IMR-90 (cell line): Measurements from ENCODE around the gene YAF2. TPM values are rescaled to one million over a fixed set of nuclear protein-coding genes. Genes with fewer than 3 reads are reported as not detected.

Experiments used
- ATAC-seq: fragments of 200-7000 bp; cut with Tn5 transposase; 2 replicates; pipeline ENCODE4 v1.9.1; 2020; ENCODE audit warnings: low read depth, mild to moderate bottlenecking, moderate library complexity
- BruUV-seq: library from RNA; stranded (reverse); fragments of 400-500 nt; replicated peaks from 2 replicates; lab custom pipeline; 2021; lab: Mats Ljungman, UMichigan
- CTCF ChIA-PET: fragments of 300-600 bp; formaldehyde crosslinking; extraction: SDS; loops from one replicate; lab custom pipeline; 2021; ENCODE audit warnings: antibody characterized with exemption; lab: Yijun Ruan, JAX
- POLR2A ChIA-PET: fragments of 300-600 bp; sonication (Branson Sonifier 250); formaldehyde crosslinking; loops from one replicate; lab custom pipeline; 2022; ENCODE audit warnings: antibody characterized with exemption; ENCODE audit not compliant: unreplicated experiment; lab: Charles Lee
- DNase-seq: peaks from one replicate; pipeline ENCODE4 v3.0.0; 2013
- H2AFZ ChIP-seq: replicated peaks from 2 replicates; pipeline ENCODE3; 2013; ENCODE audit warnings: low read length, mild to moderate bottlenecking; ENCODE audit not compliant: poor library complexity
- H2AK5ac ChIP-seq: 2 replicates; pipeline ENCODE4 v1.6.1; 2013; ENCODE audit warnings: low read depth, low read length, inconsistent platforms
- H2AK9ac ChIP-seq: replicated peaks from 2 replicates; pipeline ENCODE3; 2013; ENCODE audit warnings: mild to moderate bottlenecking, low read depth, low read length, moderate library complexity; ENCODE audit not compliant: poor library complexity
- H2BK120ac ChIP-seq: 2 replicates; pipeline ENCODE4 v1.6.1; 2013; ENCODE audit warnings: low read depth, low read length, inconsistent platforms
- H2BK15ac ChIP-seq: 3 replicates; pipeline ENCODE4 v1.6.1; 2013; ENCODE audit warnings: low read depth, low read length, inconsistent platforms
- H2BK20ac ChIP-seq: 2 replicates; pipeline ENCODE4 v1.6.1; 2013; ENCODE audit warnings: low read depth, mild to moderate bottlenecking, inconsistent platforms, low read length, moderate library complexity
- H2BK5ac ChIP-seq: 2 replicates; pipeline ENCODE4 v1.6.1; 2013; ENCODE audit warnings: mild to moderate bottlenecking, low read depth, low read length, inconsistent platforms; ENCODE audit not compliant: poor library complexity, severe bottlenecking
- H3K14ac ChIP-seq: replicated peaks from 2 replicates; pipeline ENCODE4 v1.6.1; 2013; ENCODE audit warnings: low read depth, low read length, inconsistent platforms
- H3K18ac ChIP-seq: 2 replicates; pipeline ENCODE4 v1.6.1; 2013; ENCODE audit warnings: low read depth, low read length, control low read depth
- H3K23ac ChIP-seq: 2 replicates; pipeline ENCODE4 v1.6.1; 2013; ENCODE audit warnings: low read depth, low read length, inconsistent platforms
- H3K27ac ChIP-seq: 2 replicates; pipeline ENCODE4 v1.5.1; 2013; ENCODE audit warnings: mild to moderate bottlenecking, control low read depth, low read length; ENCODE audit not compliant: insufficient read depth
- H3K27me3 ChIP-seq: 2 replicates; pipeline ENCODE4 v1.6.1; 2013; ENCODE audit warnings: low read length; ENCODE audit not compliant: control insufficient read depth, insufficient read depth
- H3K36me3 ChIP-seq: 2 replicates; pipeline ENCODE4 v1.6.1; 2013; ENCODE audit warnings: low read length, mixed read lengths; ENCODE audit not compliant: control insufficient read depth, insufficient read depth
- H3K4ac ChIP-seq: 2 replicates; pipeline ENCODE4 v1.6.1; 2013; ENCODE audit warnings: low read depth, low read length, inconsistent platforms
- H3K4me1 ChIP-seq: 2 replicates; pipeline ENCODE4 v1.6.1; 2013; ENCODE audit warnings: low read length, mixed read lengths; ENCODE audit not compliant: control insufficient read depth, insufficient read depth
- H3K4me2 ChIP-seq: 2 replicates; pipeline ENCODE4 v1.6.1; 2013; ENCODE audit warnings: low read depth, mild to moderate bottlenecking, control low read depth, low read length, moderate library complexity
- H3K4me3 ChIP-seq: 2 replicates; pipeline ENCODE4 v1.5.1; 2013; ENCODE audit warnings: low read depth, mild to moderate bottlenecking, control low read depth, low read length, moderate library complexity; ENCODE audit not compliant: insufficient read depth
- H3K56ac ChIP-seq: 2 replicates; pipeline ENCODE4 v1.6.1; 2013; ENCODE audit warnings: low read length, inconsistent platforms; ENCODE audit not compliant: insufficient read depth; ENCODE audit errors: extremely low read depth
- H3K79me1 ChIP-seq, 2 experiments: 2 replicates each; pipeline ENCODE4 v1.6.1; 2013; ENCODE audit warnings: low read length in 2 of 2, inconsistent platforms in 1 of 2, low read depth in 1 of 2
- H3K9ac ChIP-seq: 2 replicates; pipeline ENCODE4 v1.6.1; 2013; ENCODE audit warnings: low read depth, low read length, control low read depth
- H3K9me1 ChIP-seq: 2 replicates; pipeline ENCODE4 v1.6.1; 2013; ENCODE audit warnings: low read length, inconsistent platforms; ENCODE audit not compliant: insufficient read depth
- H3K9me3 ChIP-seq: 2 replicates; pipeline ENCODE4 v1.6.1; 2013; ENCODE audit warnings: low read length; ENCODE audit not compliant: control insufficient read depth, insufficient read depth
- H4K20me1 ChIP-seq: 2 replicates; pipeline ENCODE4 v1.6.1; 2013; ENCODE audit warnings: low read length, inconsistent platforms; ENCODE audit not compliant: insufficient read depth
- H4K5ac ChIP-seq: 2 replicates; pipeline ENCODE4 v1.6.1; 2013; ENCODE audit warnings: mild to moderate bottlenecking, low read depth, low read length, control low read depth
- H4K8ac ChIP-seq, 2 experiments: 2 replicates each; pipeline ENCODE4 v1.6.1; 2013; ENCODE audit warnings: low read depth in 2 of 2, low read length in 2 of 2, control low read depth in 1 of 2, inconsistent platforms in 1 of 2
- H4K91ac ChIP-seq: 2 replicates; pipeline ENCODE4 v1.6.1; 2013; ENCODE audit warnings: low read depth, low read length, inconsistent platforms; ENCODE audit not compliant: insufficient read depth
- BHLHE40 ChIP-seq: fragments of 150-350 bp; IDR thresholded peaks from 2 replicates; pipeline ENCODE4 v1.6.1; 2016; ENCODE audit warnings: mild to moderate bottlenecking, low read depth, low read length
- CEBPB ChIP-seq: IDR thresholded peaks from 2 replicates; pipeline ENCODE4 v1.6.1; 2012; ENCODE audit warnings: low read depth, low read length, improper control_type of control experiment
- MAFK ChIP-seq: IDR thresholded peaks from 2 replicates; pipeline ENCODE4 v1.6.1; 2012; ENCODE audit warnings: low read depth, low read length, improper control_type of control experiment
- POLR2A ChIP-seq: IDR thresholded peaks from 2 replicates; pipeline ENCODE4 v1.6.1; 2012; ENCODE audit warnings: mild to moderate bottlenecking, low read depth, low read length
- RAD21 ChIP-seq: IDR thresholded peaks from 2 replicates; pipeline ENCODE4 v1.6.1; 2012; ENCODE audit warnings: low read length, improper control_type of control experiment
- RCOR1 ChIP-seq: IDR thresholded peaks from 2 replicates; pipeline ENCODE4 v1.6.1; 2012; ENCODE audit warnings: mild to moderate bottlenecking, low read length, improper control_type of control experiment; ENCODE audit not compliant: insufficient replicate concordance
- RFX5 ChIP-seq: IDR thresholded peaks from 2 replicates; pipeline ENCODE4 v1.8.0; 2012; ENCODE audit warnings: low read depth, mild to moderate bottlenecking, low read length, moderate library complexity
- dilution Hi-C: fragments of 300-500 bp; cut with HindIII; formaldehyde crosslinking; loops from one replicate; pipeline ENCODE4 v1.14.3; 2018; ENCODE audit warnings: low sequenced_read_pairs; ENCODE audit not compliant: unreplicated experiment
- in situ Hi-C: fragments of 300-500 bp; cut with MboI; formaldehyde crosslinking; loops from 3 replicates; pipeline ENCODE4 v1.14.3; 2019; ENCODE audit warnings: low sequenced_read_pairs, inconsistent platforms, mixed read lengths
- intact Hi-C: fragments of 100-400 bp; cut with micrococcal nuclease; formaldehyde crosslinking; loops from 2 replicates; pipeline ENCODE4 v1.10.0; 2022
- polyA plus RNA-seq, 3 experiments: library from polyadenylated mRNA; depleted of rRNA; stranded (reverse); fragments of >200 nt; gene quantifications; 2 replicates each; pipeline ENCODE4 v1.2.3, GENCODE V29; 2012; ENCODE audit warnings: low replicate concordance in 1 of 3
- total RNA-seq: library from RNA; depleted of rRNA; stranded (reverse); fragments of >200 nt; gene quantifications from 2 replicates; pipeline ENCODE4 v1.2.3, GENCODE V29; 2012

YAF2 gene
- total and polyA plus RNA-seq, 2 of the 4 experiments (the other 2 are of a cell fraction), result 7.9 to 14.2 TPM

DNA sequence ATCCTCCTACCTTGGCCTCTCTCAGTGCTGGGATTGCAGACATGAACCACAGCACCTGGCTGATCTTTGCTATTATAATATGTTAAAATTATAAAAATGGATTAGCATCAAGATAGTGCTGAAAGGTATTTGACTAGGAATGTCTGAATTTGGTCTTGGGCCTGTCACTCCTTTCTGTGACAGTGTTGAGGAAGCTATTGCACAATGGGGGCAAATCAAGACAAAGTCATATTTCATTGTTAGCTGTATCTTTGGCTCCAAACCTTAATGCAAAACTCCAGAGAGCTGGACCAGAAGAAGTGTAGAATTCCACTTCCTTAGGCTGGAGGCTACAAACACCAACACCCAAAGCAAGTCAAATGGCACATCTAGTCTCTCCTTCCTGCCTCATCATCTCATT is 45.7 kb upstream of the YAF2 start:
- Histone ChIP-seq H3K79me1 (no peaks in the 10 kb centered on the region), H3K9me3 (no peaks in the 10 kb centered on the region), H3K4me2 (no peak overlapping the region), H2AK9ac (no peak overlapping the region), H3K27ac (no peak overlapping the region), H2BK120ac (no peak overlapping the region), H2BK20ac (no peak overlapping the region), H3K27me3 (peaks cover 3% of the 10 kb centered on the region), H3K9ac (no peak overlapping the region), H3K18ac (no peak overlapping the region), H3K4me3 (no peak overlapping the region), H2BK15ac (no peak overlapping the region), H4K5ac (no peak overlapping the region), H4K91ac (no peak overlapping the region), H2BK5ac (no peak overlapping the region), H3K56ac (no peak overlapping the region), H3K9me1 (no peaks in the 10 kb centered on the region), H3K14ac (no peak overlapping the region), H4K8ac (no peak overlapping the region), H4K20me1 (no peaks in the 10 kb centered on the region), H3K23ac (no peak overlapping the region), H2AFZ (no peak overlapping the region), H2AK5ac (no peak overlapping the region), H3K36me3 (no peaks in the 10 kb centered on the region), H3K4ac (no peak overlapping the region), H3K4me1 (no peaks in the 10 kb centered on the region)
- dilution Hi-C loops, result no loop called here
- no peak for TF ChIP-seq RFX5
- TF ChIP-seq RAD21, result no peak
- peak; percentile 60 for TF ChIP-seq CEBPB
- TF ChIP-seq RCOR1, result no peak
- no peak for TF ChIP-seq BHLHE40
- no peak for TF ChIP-seq MAFK
- TF ChIP-seq POLR2A, result no peak
- intact Hi-C loops, result no loop called here
- ChIA-PET POLR2A (no interaction called here), CTCF (no interaction called here)
- no peak for ATAC-seq
- in situ Hi-C loops, result no loop called here
- BruUV-seq, result no TSS peak
- DNase-seq, result no peak
